ENCODE measurements around the gene CITED4. TPM values are rescaled to one million over a fixed set of nuclear protein-coding genes. Genes with fewer than 3 reads are reported as not detected.

Gene CITED4
- total RNA-seq, 2 donors from 2014 or later, result 9.0 to 9.5 TPM

DNA sequence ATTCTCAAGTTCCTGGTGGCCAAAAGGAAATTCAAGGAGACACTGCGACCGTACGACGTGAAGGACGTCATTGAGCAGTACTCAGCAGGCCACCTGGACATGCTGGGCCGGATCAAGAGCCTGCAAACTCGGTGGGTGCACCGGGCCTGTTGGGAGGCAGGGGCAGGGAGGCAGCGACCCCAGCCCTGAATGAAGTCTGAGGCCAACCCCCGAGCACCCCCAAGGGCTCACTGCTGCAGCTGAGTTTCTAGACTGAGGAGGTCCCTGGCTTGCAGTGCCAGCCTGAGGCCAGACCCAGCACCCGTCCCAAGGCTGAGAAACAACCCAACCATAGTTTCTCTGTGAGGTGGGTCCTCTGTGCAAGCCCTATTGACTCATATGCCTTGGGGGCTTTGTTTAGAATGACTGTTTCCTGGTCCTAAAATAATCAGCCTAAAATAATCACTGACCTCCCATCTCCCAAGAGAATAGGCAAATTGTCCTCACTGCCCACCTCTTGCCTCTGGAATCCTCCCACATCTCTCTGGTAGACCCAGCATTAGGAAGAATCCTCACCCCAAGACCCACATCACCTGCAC is 27.1 kb downstream of the CITED4 start:
- H3K27me3 Mint-ChIP-seq (ENCODE audit: insufficient read depth), result no peaks in the 10 kb centered on the region
- TF ChIP-seq, protein P1, sequence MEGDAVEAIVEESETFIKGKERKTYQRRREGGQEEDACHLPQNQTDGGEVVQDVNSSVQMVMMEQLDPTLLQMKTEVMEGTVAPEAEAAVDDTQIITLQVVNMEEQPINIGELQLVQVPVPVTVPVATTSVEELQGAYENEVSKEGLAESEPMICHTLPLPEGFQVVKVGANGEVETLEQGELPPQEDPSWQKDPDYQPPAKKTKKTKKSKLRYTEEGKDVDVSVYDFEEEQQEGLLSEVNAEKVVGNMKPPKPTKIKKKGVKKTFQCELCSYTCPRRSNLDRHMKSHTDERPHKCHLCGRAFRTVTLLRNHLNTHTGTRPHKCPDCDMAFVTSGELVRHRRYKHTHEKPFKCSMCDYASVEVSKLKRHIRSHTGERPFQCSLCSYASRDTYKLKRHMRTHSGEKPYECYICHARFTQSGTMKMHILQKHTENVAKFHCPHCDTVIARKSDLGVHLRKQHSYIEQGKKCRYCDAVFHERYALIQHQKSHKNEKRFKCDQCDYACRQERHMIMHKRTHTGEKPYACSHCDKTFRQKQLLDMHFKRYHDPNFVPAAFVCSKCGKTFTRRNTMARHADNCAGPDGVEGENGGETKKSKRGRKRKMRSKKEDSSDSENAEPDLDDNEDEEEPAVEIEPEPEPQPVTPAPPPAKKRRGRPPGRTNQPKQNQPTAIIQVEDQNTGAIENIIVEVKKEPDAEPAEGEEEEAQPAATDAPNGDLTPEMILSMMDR (conservative IDR thresholded peaks at IDR 0.05), result no peak
- H3K9me3 Mint-ChIP-seq, result no peaks in the 10 kb centered on the region

DNA sequence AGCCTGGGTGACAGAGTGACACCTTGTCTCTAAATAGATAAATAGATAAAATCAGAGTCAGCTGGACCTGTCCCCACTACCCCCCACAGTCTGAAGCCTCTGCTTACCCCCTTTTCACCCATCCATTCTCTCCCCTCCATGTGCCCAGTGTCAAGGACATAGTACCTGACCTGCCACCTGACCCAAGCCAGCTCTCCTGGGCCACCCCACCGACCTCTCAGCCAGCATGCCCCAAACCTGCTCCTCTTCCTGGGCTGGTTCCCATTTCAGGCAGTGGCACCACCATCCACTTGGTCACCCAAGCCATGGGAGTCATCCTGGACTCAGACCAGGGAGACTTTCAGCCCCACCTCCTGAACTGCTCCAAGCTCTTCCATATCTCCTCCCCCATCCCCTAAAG is 28.2 kb downstream of the CITED4 start:
- Mint-ChIP-seq H3K27ac (no peak overlapping the region), H3K36me3 (ENCODE audit: low read depth) (no peaks in the 10 kb centered on the region), H3K4me1 (peaks cover under 1% of the 10 kb centered on the region), H3K9me3 (no peaks in the 10 kb centered on the region), H3K4me3 (no peak overlapping the region), H3K27me3 (ENCODE audit: insufficient read depth) (no peaks in the 10 kb centered on the region)
- Histone ChIP-seq H3K36me3 (ENCODE audit: control insufficient read depth, insufficient read depth, low read length) (no peaks in the 10 kb centered on the region), H3K4me1 (ENCODE audit: control insufficient read depth, insufficient read depth, low read length) (peaks cover 3% of the 10 kb centered on the region), H3K4me3 (ENCODE audit: low read length) (no peak overlapping the region), H3K9me3 (ENCODE audit: control insufficient read depth, low read length) (no peaks in the 10 kb centered on the region), H3K27me3 (ENCODE audit: control insufficient read depth, insufficient read depth, low read length, poor library complexity, severe bottlenecking) (no peaks in the 10 kb centered on the region), H3K9ac (ENCODE audit: extremely low read depth, low read length, poor library complexity, severe bottlenecking) (no peak overlapping the region), H3K27ac (ENCODE audit: low read depth, low read length) (no peak overlapping the region)
- DNase-seq, result no peak
- TF ChIP-seq, protein P1 (conservative IDR thresholded peaks at IDR 0.05), result no peak
- 90 to 100% methylated on average over 1 of the region's 1 CpG for WGBS, 2 experiments (ENCODE audit: insufficient coverage in 1 of 2, insufficient read length in 1 of 2)

More for the DNA sequence above, 27.1 kb downstream of the CITED4 start:
- DNase-seq, result no peak
- no peaks in the 10 kb centered on the region for H3K27me3 ChIP-seq (ENCODE audit: control insufficient read depth, insufficient read depth, low read length, poor library complexity, severe bottlenecking)
- no peak overlapping the region for H3K27ac ChIP-seq (ENCODE audit: low read depth, low read length)
- Mint-ChIP-seq H3K36me3 (ENCODE audit: low read depth) (no peaks in the 10 kb centered on the region), H3K4me1 (peaks cover 9% of the 10 kb centered on the region), H3K4me3 (no peak overlapping the region), H3K27ac (no peak overlapping the region)
- 81 to 86% methylated on average over 7 to 11 of the region's 11 CpGs for WGBS, 2 experiments (ENCODE audit: insufficient coverage in 1 of 2, insufficient read length in 1 of 2)
- no peak overlapping the region for H3K4me3 ChIP-seq (ENCODE audit: low read length)
- peaks cover 6% of the 10 kb centered on the region for H3K4me1 ChIP-seq (ENCODE audit: control insufficient read depth, insufficient read depth, low read length)
- H3K9ac ChIP-seq (ENCODE audit: extremely low read depth, low read length, poor library complexity, severe bottlenecking), result no peak overlapping the region
- no peaks in the 10 kb centered on the region for H3K36me3 ChIP-seq (ENCODE audit: control insufficient read depth, insufficient read depth, low read length)
- no peaks in the 10 kb centered on the region for H3K9me3 ChIP-seq (ENCODE audit: control insufficient read depth, low read length)

DNA sequence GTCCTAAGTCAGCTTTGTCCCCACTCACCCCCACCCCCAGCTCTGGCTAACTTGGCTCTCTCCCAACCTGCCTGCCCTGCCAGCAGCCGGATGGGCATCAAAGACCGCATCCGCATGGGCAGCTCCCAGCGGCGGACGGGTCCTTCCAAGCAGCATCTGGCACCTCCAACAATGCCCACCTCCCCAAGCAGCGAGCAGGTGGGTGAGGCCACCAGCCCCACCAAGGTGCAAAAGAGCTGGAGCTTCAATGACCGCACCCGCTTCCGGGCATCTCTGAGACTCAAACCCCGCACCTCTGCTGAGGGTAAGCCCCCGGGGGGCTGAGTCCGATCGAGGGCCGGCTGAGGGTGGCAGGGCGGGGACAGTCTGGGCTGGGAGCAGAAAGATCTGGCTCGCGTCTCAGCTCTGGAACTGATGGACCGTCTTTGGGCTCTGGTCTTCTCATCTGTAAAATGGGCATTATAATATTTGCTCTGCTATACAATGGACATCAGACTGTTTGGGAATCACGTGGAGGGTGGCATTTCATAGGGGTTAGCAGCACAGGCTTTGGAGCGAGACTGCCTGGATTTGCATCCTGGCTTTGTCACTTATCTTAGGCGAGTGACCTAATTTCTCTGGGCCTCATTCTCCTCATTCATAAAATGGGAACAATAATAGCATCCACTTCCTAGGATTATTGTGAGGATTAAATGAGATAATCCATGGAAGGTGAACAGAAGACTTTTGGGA is 31.0 kb downstream of the CITED4 start:
- H3K27me3 ChIP-seq (ENCODE audit: control insufficient read depth, insufficient read depth, low read length, poor library complexity, severe bottlenecking), result no peaks in the 10 kb centered on the region
- H3K9me3 Mint-ChIP-seq, result no peaks in the 10 kb centered on the region
- H3K4me1 Mint-ChIP-seq, result no peaks in the 10 kb centered on the region
- TF ChIP-seq, protein P1 (conservative IDR thresholded peaks at IDR 0.05), result no peak
- 87 to 95% methylated on average over 15 to 22 of the region's 22 CpGs for whole genome bisulfite sequencing, 2 experiments (ENCODE audit: insufficient coverage in 1 of 2, insufficient read length in 1 of 2)
- H3K4me1 ChIP-seq (ENCODE audit: control insufficient read depth, insufficient read depth, low read length), result no peaks in the 10 kb centered on the region
- no peaks in the 10 kb centered on the region for H3K9me3 ChIP-seq (ENCODE audit: control insufficient read depth, low read length)
- no peak for DNase-seq
- H3K4me3 Mint-ChIP-seq, result no peak overlapping the region
- no peak overlapping the region for H3K27ac Mint-ChIP-seq
- no peaks in the 10 kb centered on the region for H3K27me3 Mint-ChIP-seq (ENCODE audit: insufficient read depth)
- no peak overlapping the region for H3K9ac ChIP-seq (ENCODE audit: extremely low read depth, low read length, poor library complexity, severe bottlenecking)
- no peak overlapping the region for H3K27ac ChIP-seq (ENCODE audit: low read depth, low read length)
- no peaks in the 10 kb centered on the region for H3K36me3 ChIP-seq (ENCODE audit: control insufficient read depth, insufficient read depth, low read length)
- H3K4me3 ChIP-seq (ENCODE audit: low read length), result no peak overlapping the region
- no peaks in the 10 kb centered on the region for H3K36me3 Mint-ChIP-seq (ENCODE audit: low read depth)

Data from endodermal cell (in vitro differentiated cells).